Smooth muscle cell (in vitro differentiated cells): ENCODE measurements around the gene CCDC85C. TPM values are rescaled to one million over a fixed set of nuclear protein-coding genes. Genes with fewer than 3 reads are reported as not detected.

Experiments
- DNase-seq: peaks from one replicate; lab custom pipeline; 2025; ENCODE audit not compliant: unreplicated experiment; lab: John Stamatoyannopoulos, UW
- H2AFZ ChIP-seq: fragments of 200-600 bp; sonication (generic); 2 replicates; pipeline ENCODE4 v1.6.0; 2016; ENCODE audit warnings: antibody characterized with exemption, low read depth, mild to moderate bottlenecking
- H3F3A ChIP-seq: fragments of 200-600 bp; sonication (generic); 2 replicates; pipeline ENCODE4 v1.6.0; 2017; ENCODE audit warnings: antibody characterized with exemption, low read depth
- H3K27ac ChIP-seq: fragments of 200-600 bp; sonication (generic); 2 replicates; pipeline ENCODE4 v1.5.1; 2016; ENCODE audit warnings: low read depth, mild to moderate bottlenecking
- H3K27me3 ChIP-seq: fragments of 200-600 bp; sonication (generic); 2 replicates; pipeline ENCODE4 v1.6.1; 2016; ENCODE audit warnings: low read depth, mild to moderate bottlenecking
- H3K36me3 ChIP-seq: fragments of 200-600 bp; sonication (generic); 2 replicates; pipeline ENCODE4 v1.5.1; 2016; ENCODE audit warnings: low read depth
- H3K4me1 ChIP-seq: fragments of 200-600 bp; sonication (generic); 2 replicates; pipeline ENCODE4 v1.5.1; 2016; ENCODE audit warnings: low read depth
- H3K4me2 ChIP-seq: fragments of 200-600 bp; sonication (generic); 2 replicates; pipeline ENCODE4 v1.6.0; 2016; ENCODE audit warnings: mild to moderate bottlenecking
- H3K4me3 ChIP-seq: fragments of 200-600 bp; sonication (generic); 2 replicates; pipeline ENCODE4 v1.5.1; 2016; ENCODE audit warnings: mild to moderate bottlenecking
- H3K79me2 ChIP-seq: fragments of 200-600 bp; sonication (generic); 2 replicates; pipeline ENCODE4 v1.6.0; 2016; ENCODE audit warnings: low read depth, mild to moderate bottlenecking
- H3K9ac ChIP-seq: fragments of 200-600 bp; sonication (generic); 2 replicates; pipeline ENCODE4 v1.6.0; 2016; ENCODE audit warnings: low read depth
- H3K9me3 ChIP-seq: fragments of 200-600 bp; sonication (generic); replicated peaks from 2 replicates; pipeline ENCODE4 v1.5.1; 2016; ENCODE audit warnings: low read depth
- H4K20me1 ChIP-seq: fragments of 200-600 bp; sonication (generic); 2 replicates; pipeline ENCODE4 v1.6.0; 2016; ENCODE audit warnings: low read depth
- CTCF ChIP-seq: fragments of 200-600 bp; sonication (generic); IDR thresholded peaks from 2 replicates; pipeline ENCODE4 v1.5.1; 2017; ENCODE audit warnings: borderline replicate concordance, mild to moderate bottlenecking, antibody characterized with exemption; ENCODE audit not compliant: insufficient read depth, poor library complexity, severe bottlenecking
- WGBS: methylation state at CpG from one replicate; pipeline ENCODE4 v1.1.7; 2016; ENCODE audit warnings: low lambda C conversion rate; 5-methylcytosine and 5-hydroxymethylcytosine counted together
- polyA plus RNA-seq: library from polyadenylated mRNA; unstranded; fragments of >200 nt; fragmentation: Nextera tagmentation; extraction: Ambion mirVana; gene quantifications from 2 replicates; pipeline ENCODE4 v1.2.1, GENCODE V29; 2016
- total RNA-seq: library from RNA; depleted of rRNA; stranded (reverse); fragments of >200 nt; gene quantifications from 2 replicates; pipeline ENCODE4 v1.2.3, GENCODE V29; 2014

The CCDC85C gene
- total and polyA plus RNA-seq, 2 experiments from 2014 or later = 4.0 to 6.5 TPM

GRCh38 chr14:99519347-99519881 is 84.6 kb downstream of the CCDC85C start:
- no peak overlapping the region for H3K4me2 ChIP-seq
- WGBS = 93% methylated on average over 8 of the region's 8 CpGs
- no peaks in the 10 kb centered on the region for H3K27me3 ChIP-seq
- no peaks in the 10 kb centered on the region for H3K36me3 ChIP-seq
- peaks cover 5% of the 10 kb centered on the region for H3F3A ChIP-seq
- H3K9me3 ChIP-seq = no peaks in the 10 kb centered on the region
- H3K4me3 ChIP-seq = no peak overlapping the region
- H2AFZ ChIP-seq = no peak overlapping the region
- H3K4me1 ChIP-seq = peaks cover 29% of the 10 kb centered on the region
- peaks cover 15% of the 10 kb centered on the region for H4K20me1 ChIP-seq
- no peak for TF ChIP-seq CTCF
- DNase-seq = no peak
- no peak overlapping the region for H3K27ac ChIP-seq
- H3K79me2 ChIP-seq = no peaks in the 10 kb centered on the region
- no peak overlapping the region for H3K9ac ChIP-seq

GRCh38 chr14:99518441-99519346 is 85.3 kb downstream of the CCDC85C start:
- Histone ChIP-seq H3K27me3 (no peaks in the 10 kb centered on the region), H3K9ac (no peak overlapping the region), H4K20me1 (peaks cover 15% of the 10 kb centered on the region), H3K4me2 (no peak overlapping the region), H3K27ac (no peak overlapping the region), H3K4me3 (no peak overlapping the region), H3K79me2 (no peaks in the 10 kb centered on the region), H3K9me3 (no peaks in the 10 kb centered on the region), H3K36me3 (no peaks in the 10 kb centered on the region), H2AFZ (no peak overlapping the region), H3K4me1 (peaks cover 22% of the 10 kb centered on the region), H3F3A (no peaks in the 10 kb centered on the region)
- peak; percentile 98 for TF ChIP-seq CTCF
- 51% methylated on average over 21 of the region's 21 CpGs for WGBS
- DNase-seq = peak; percentile 52

GRCh38 chr14:99517643-99518381 is 86.2 kb downstream of the CCDC85C start:
- Histone ChIP-seq H3K79me2 (no peaks in the 10 kb centered on the region), H3K36me3 (no peaks in the 10 kb centered on the region), H3F3A (no peaks in the 10 kb centered on the region), H3K4me1 (peaks cover 13% of the 10 kb centered on the region), H3K9me3 (no peaks in the 10 kb centered on the region), H2AFZ (no peak overlapping the region), H3K4me3 (no peak overlapping the region), H4K20me1 (peaks cover 15% of the 10 kb centered on the region), H3K9ac (no peak overlapping the region), H3K27me3 (no peaks in the 10 kb centered on the region), H3K27ac (no peak overlapping the region), H3K4me2 (no peak overlapping the region)
- WGBS = 74% methylated on average over 16 of the region's 16 CpGs
- DNase-seq = no peak
- no peak for TF ChIP-seq CTCF
